22Rv1 (cell line): ENCODE results near the gene NOP56.

Source experiments
- ZFX ChIP-seq: fragments of 450-650 bp; IDR thresholded peaks from 2 replicates; pipeline ENCODE4 v1.6.1; 2017; ENCODE audit warnings: antibody characterized with exemption, borderline replicate concordance
- TF ChIP-seq, protein P1 (sequence below): fragments of 450-650 bp; IDR thresholded peaks from 2 replicates; pipeline ENCODE4 v1.5.1; 2017; ENCODE audit warnings: mild to moderate bottlenecking

DNA sequence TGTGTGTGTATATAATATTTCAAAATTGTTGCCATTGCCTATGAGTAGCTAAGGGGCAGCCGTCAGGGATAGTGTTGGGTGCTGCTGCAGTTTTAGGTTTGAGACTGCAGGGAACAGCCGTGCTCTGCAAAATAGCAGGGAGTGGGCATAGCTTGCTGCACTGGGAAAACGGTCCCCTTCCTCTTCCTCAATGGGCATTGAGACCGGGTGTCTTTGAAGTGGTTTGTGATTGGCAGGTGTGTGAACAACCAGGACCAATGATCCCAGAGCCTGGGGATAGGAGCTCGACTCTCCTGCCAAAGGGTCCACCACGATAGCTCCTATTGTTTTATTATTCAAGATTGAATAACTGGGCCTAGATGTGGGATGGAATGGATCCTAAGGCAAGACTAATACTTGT is 35.1 kb downstream of the NOP56 start:
- TF ChIP-seq, protein P1, sequence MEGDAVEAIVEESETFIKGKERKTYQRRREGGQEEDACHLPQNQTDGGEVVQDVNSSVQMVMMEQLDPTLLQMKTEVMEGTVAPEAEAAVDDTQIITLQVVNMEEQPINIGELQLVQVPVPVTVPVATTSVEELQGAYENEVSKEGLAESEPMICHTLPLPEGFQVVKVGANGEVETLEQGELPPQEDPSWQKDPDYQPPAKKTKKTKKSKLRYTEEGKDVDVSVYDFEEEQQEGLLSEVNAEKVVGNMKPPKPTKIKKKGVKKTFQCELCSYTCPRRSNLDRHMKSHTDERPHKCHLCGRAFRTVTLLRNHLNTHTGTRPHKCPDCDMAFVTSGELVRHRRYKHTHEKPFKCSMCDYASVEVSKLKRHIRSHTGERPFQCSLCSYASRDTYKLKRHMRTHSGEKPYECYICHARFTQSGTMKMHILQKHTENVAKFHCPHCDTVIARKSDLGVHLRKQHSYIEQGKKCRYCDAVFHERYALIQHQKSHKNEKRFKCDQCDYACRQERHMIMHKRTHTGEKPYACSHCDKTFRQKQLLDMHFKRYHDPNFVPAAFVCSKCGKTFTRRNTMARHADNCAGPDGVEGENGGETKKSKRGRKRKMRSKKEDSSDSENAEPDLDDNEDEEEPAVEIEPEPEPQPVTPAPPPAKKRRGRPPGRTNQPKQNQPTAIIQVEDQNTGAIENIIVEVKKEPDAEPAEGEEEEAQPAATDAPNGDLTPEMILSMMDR: no peak
- TF ChIP-seq ZFX: no peak
